Measurements from ENCODE around the gene FOXA3. TPM values are rescaled to one million over a fixed set of nuclear protein-coding genes. Genes with fewer than 3 reads are reported as not detected.

Gene FOXA3
- total and polyA plus RNA-seq, 10 of the 15 experiments (the other 5 are each of a cell fraction or from before 2014, with no cell fraction given) = 0.04 to 0.83 (median 0.11) TPM; not detected in 5

- TF ChIP-seq SKIL (IDR thresholded peaks at IDR 0.05; ENCODE audit: low read depth, poor library complexity, severe bottlenecking) = no peak
- TF ChIP-seq FOS (IDR thresholded peaks at IDR 0.05; ENCODE audit: borderline replicate concordance, extremely low read depth, insufficient read length) = no peak
- TF ChIP-seq ELK1 (IDR thresholded peaks at IDR 0.05; ENCODE audit: low read depth, low read length) = no peak
- TF ChIP-seq ZNF24 (IDR thresholded peaks at IDR 0.05) = no peak
- no peak for TF ChIP-seq NR2F1 (conservative IDR thresholded peaks at IDR 0.05)
- no peak for TF ChIP-seq CBX5 (IDR thresholded peaks at IDR 0.05; ENCODE audit: low read depth)
- peak; percentile 4 to 36; a peak in 1 of 4 replicates for TF ChIP-seq BHLHE40 (IDR thresholded peaks at IDR 0.05; ENCODE audit: borderline replicate concordance in 1 of 2, low read depth in 2 of 2, low read length in 1 of 2)
- TF ChIP-seq MTA2 (IDR thresholded peaks at IDR 0.05; ENCODE audit: low read depth) = peak; percentile 60; the same call in 1 of the 2 replicates
- TF ChIP-seq ASH2L (IDR thresholded peaks at IDR 0.05; ENCODE audit: borderline replicate concordance, low read depth) = no peak
- no peak for TF ChIP-seq REST (IDR thresholded peaks at IDR 0.05; ENCODE audit: low read depth, low read length)
- no peak for TF ChIP-seq ZNF622 (IDR thresholded peaks at IDR 0.05)
- TF ChIP-seq RBBP5 (conservative IDR thresholded peaks at IDR 0.05) = no peak
- TF ChIP-seq E4F1 (IDR thresholded peaks at IDR 0.05; ENCODE audit: borderline replicate concordance, partially characterized antibody) = peak; percentile 47
- peak; percentile 89 for TF ChIP-seq ATF7 (IDR thresholded peaks at IDR 0.05; ENCODE audit: low read depth)
- TF ChIP-seq RFX5 (IDR thresholded peaks at IDR 0.05; ENCODE audit: low read depth, low read length) = no peak
- TF ChIP-seq IKZF2 (IDR thresholded peaks at IDR 0.05) = peak in 1 of 2 experiments; percentile 35; a peak in 2 of 4 replicates
- peak; percentile 62; the same call in 1 of the 2 replicates for TF ChIP-seq POLR2AphosphoS5 (IDR thresholded peaks at IDR 0.05; ENCODE audit: low read length)
- no peak for TF ChIP-seq STAT3 (IDR thresholded peaks at IDR 0.05; ENCODE audit: low read depth, low read length)
- TF ChIP-seq TBL1XR1 (IDR thresholded peaks at IDR 0.05; ENCODE audit: low read depth, low read length) = no peak; the same call in 1 of the 2 replicates
- TF ChIP-seq RELA (IDR thresholded peaks at IDR 0.05; ENCODE audit: borderline replicate concordance, partially characterized antibody) = no peak
- no peak for TF ChIP-seq SUZ12 (IDR thresholded peaks at IDR 0.05; ENCODE audit: unreplicated experiment)
Observed at GRCh38 chr19:45886427-45887199, 22.5 kb downstream of the FOXA3 start (continued).

Measured in GM12878 (cell line).